Lung (tissue), 12 donors: ENCODE measurements around the gene SLC16A5. TPM values are rescaled to one million over a fixed set of nuclear protein-coding genes. Genes with fewer than 3 reads are reported as not detected.
"Not testable (repeated sequence)": the region's sequence is repeated elsewhere in the genome, so short reads cannot be mapped to it uniquely, and the experiment has no call there.

ENCODE experiments used
- ATAC-seq: fragments of 200-7000 bp; cut with Tn5 transposase; one replicate; pipeline ENCODE4 v1.9.1; 2020; ENCODE audit warnings: moderate number of reproducible peaks; ENCODE audit not compliant: insufficient read depth, low FRiP score
- DNase-seq, 3 donors: peaks; one replicate each; pipeline ENCODE4 v3.0.0-alpha.2; 2013 to 2017
- H3K27ac ChIP-seq, 2 donors: one replicate each; pipeline ENCODE4 v1.5.1; 2013; ENCODE audit warnings: mild to moderate bottlenecking in 2 of 2, moderate library complexity in 2 of 2, control low read depth in 1 of 2, inconsistent platforms in 1 of 2, low read depth in 1 of 2, low read length in 1 of 2
- H3K27me3 ChIP-seq, 3 donors: one replicate each; pipeline ENCODE4 v1.5.1; 2013; ENCODE audit warnings: low read length in 2 of 3; ENCODE audit not compliant: control insufficient read depth in 3 of 3, insufficient read depth in 3 of 3
- H3K36me3 ChIP-seq, 4 donors: one replicate each; pipeline ENCODE4 v1.5.1; 2013; ENCODE audit warnings: low read length in 4 of 4, mild to moderate bottlenecking in 1 of 4, moderate library complexity in 1 of 4; ENCODE audit not compliant: control insufficient read depth in 4 of 4, insufficient read depth in 4 of 4
- H3K4me1 ChIP-seq, 5 donors: one replicate each; pipeline ENCODE4 v1.5.1; 2013; ENCODE audit warnings: low read length in 5 of 5, mild to moderate bottlenecking in 2 of 5, moderate library complexity in 1 of 5; ENCODE audit not compliant: control insufficient read depth in 5 of 5, insufficient read depth in 5 of 5
- H3K4me3 ChIP-seq: one replicate; pipeline ENCODE4 v1.5.1; 2013; ENCODE audit warnings: mild to moderate bottlenecking, control low read depth, moderate library complexity
- H3K9ac ChIP-seq, 2 donors: one replicate each; pipeline ENCODE4 v1.5.1; 2013; ENCODE audit warnings: low read length in 2 of 2, control low read depth in 1 of 2; ENCODE audit not compliant: insufficient read depth in 1 of 2
- H3K9me3 ChIP-seq, 4 donors: one replicate each; pipeline ENCODE4 v1.5.1; 2013; ENCODE audit warnings: low read length in 3 of 4, mild to moderate bottlenecking in 1 of 4, moderate library complexity in 1 of 4; ENCODE audit not compliant: control insufficient read depth in 4 of 4, insufficient read depth in 3 of 4
- CTCF ChIP-seq: IDR thresholded peaks from 2 replicates; pipeline ENCODE4 v1.5.1; 2012; ENCODE audit warnings: mild to moderate bottlenecking; ENCODE audit errors: control extremely low read depth, extremely low read depth
- WGBS, 2 donors: extraction: QIAGEN DNeasy Blood & Tissue Kit; methylation state at CpG; one replicate each; pipeline ENCODE4 v1.1.7; 2013; 5-methylcytosine and 5-hydroxymethylcytosine counted together
- polyA plus RNA-seq, 2 donors: library from polyadenylated mRNA; stranded (reverse); fragments of 200-250 nt; gene quantifications; one replicate each; pipeline ENCODE4 v1.2.1, GENCODE V29; 2013
- total RNA-seq, 2 donors: library from RNA; depleted of rRNA in 1 of 2; stranded (reverse); fragments of >200 nt in 1 of 2; gene quantifications; one replicate each; pipeline ENCODE4 v1.2.1, GENCODE V29; 2014 to 2021
- donor health status: control.
- donor health status: control.
- donor health status: Bipolar disorder and iron deficiency.
- donor health status: healthy.
- donor health status: DM: yes; HTN: yes; CAD: no.

The SLC16A5 gene
- total and polyA plus RNA-seq, 4 donors: 27.9 to 74.0 (median 42.4) TPM

GRCh38 chr17:75133001-75133400 lies 45.2 kb downstream of the SLC16A5 start:
- Histone ChIP-seq H3K9me3 (no peaks in the 10 kb centered on the region), H3K9ac (no peak overlapping the region), H3K27ac (no peak overlapping the region), H3K27me3 (no peaks in the 10 kb centered on the region), H3K4me3 (no peak overlapping the region), H3K4me1 (peaks cover 0 to 14% (median 2%) of the 10 kb centered on the region in 5 donors), H3K36me3 (peaks cover 0 to 17% (median 5%) of the 10 kb centered on the region in 4 donors)
- no peak for TF ChIP-seq CTCF
- WGBS, 2 donors: 94% methylated on average over 3 of the region's 3 CpGs
- ATAC-seq (no peak), DNase-seq (no peak)

GRCh38 chr17:75133607-75134347 lies 46.0 kb downstream of the SLC16A5 start:
- not testable (repeated sequence) for DNase-seq, H3K27me3 ChIP-seq, H3K4me3 ChIP-seq, H3K9me3 ChIP-seq, H3K9ac ChIP-seq, H3K27ac ChIP-seq, ATAC-seq
- Histone ChIP-seq H3K4me1 (peaks cover 0 to 14% (median 2%) of the 10 kb centered on the region in 5 donors), H3K36me3 (peaks cover 0 to 13% (median 5%) of the 10 kb centered on the region in 4 donors)
- 87 to 92% methylated on average over 14 of the region's 14 CpGs for WGBS, 2 donors

- no peak for TF ChIP-seq CTCF
- Histone ChIP-seq H3K36me3 (peaks cover 0 to 5% (median under 1%) of the 10 kb centered on the region in 4 donors), H3K4me1 (peaks cover 0 to 9% (median under 1%) of the 10 kb centered on the region in 5 donors), H3K27me3 (no peaks in the 10 kb centered on the region), H3K9ac (no peak overlapping the region), H3K9me3 (no peaks in the 10 kb centered on the region), H3K4me3 (no peak overlapping the region), H3K27ac (no peak overlapping the region)
- DNase-seq (no peak), ATAC-seq (no peak)
- 90 to 94% methylated on average over 5 of the region's 5 CpGs for WGBS, 2 donors
Measured at GRCh38 chr17:75135452-75135851, 47.7 kb downstream of the SLC16A5 start.

GRCh38 chr17:75135946-75136345 lies 48.2 kb downstream of the SLC16A5 start:
- 91 to 94% methylated on average over 8 of the region's 8 CpGs for WGBS, 2 donors
- ATAC-seq (no peak), DNase-seq (no peak)
- peaks cover 0 to 7% (median 0%) of the 10 kb centered on the region in 5 donors for H3K4me1 ChIP-seq
- peaks cover 0 to 7% (median 3%) of the 10 kb centered on the region in 4 donors for H3K36me3 ChIP-seq
- TF ChIP-seq CTCF: no peak
- no peaks in the 10 kb centered on the region for H3K27me3 ChIP-seq
- no peak overlapping the region for H3K9ac ChIP-seq
- no peaks in the 10 kb centered on the region for H3K9me3 ChIP-seq
- H3K27ac ChIP-seq: no peak overlapping the region
- no peak overlapping the region for H3K4me3 ChIP-seq

GRCh38 chr17:75137762-75138161 lies 50.0 kb downstream of the SLC16A5 start:
- not testable (repeated sequence) for H3K9ac ChIP-seq, H3K4me3 ChIP-seq, H3K36me3 ChIP-seq, ATAC-seq, DNase-seq, H3K4me1 ChIP-seq, H3K27ac ChIP-seq, H3K27me3 ChIP-seq, H3K9me3 ChIP-seq
- 96 to 97% methylated on average over 9 of the region's 9 CpGs for WGBS, 2 donors
